H1 (cell line): ENCODE data around the gene PSMB4. TPM values are rescaled to one million over a fixed set of nuclear protein-coding genes. Genes with fewer than 3 reads are reported as not detected.

Source experiments
- CTCF ChIA-PET: fragments of 300-600 bp; sonication (Branson Sonifier 250); formaldehyde crosslinking; loops from one replicate; lab custom pipeline; 2021; ENCODE audit not compliant: partially characterized antibody; lab: Charles Lee
- POLR2A ChIA-PET: fragments of 300-600 bp; sonication (Branson Sonifier 250); formaldehyde crosslinking; loops from one replicate; lab custom pipeline; 2021; ENCODE audit warnings: inconsistent platforms; ENCODE audit not compliant: partially characterized antibody; lab: Charles Lee
- DNase-seq, 2 experiments: peaks; one replicate each; pipeline versions ENCODE4 v3.0.0 to v3.0.0-alpha.2; 2010 to 2022; ENCODE audit warnings: low spot score in 2 of 2, low read depth in 1 of 2, mixed read lengths in 1 of 2
- FAIRE-seq: peaks from 2 replicates; lab custom pipeline; 2011; peaks lifted over from hg19 to GRCh38; lab: Jason Lieb, UNC
- H2AFZ ChIP-seq: 2 replicates; pipeline ENCODE4 v1.8.1; 2012; ENCODE audit warnings: low read length, inconsistent platforms
- H2AK5ac ChIP-seq: 2 replicates; pipeline ENCODE4 v1.6.1; 2013; ENCODE audit warnings: low read depth, low read length
- H2BK120ac ChIP-seq: replicated peaks from 2 replicates; pipeline ENCODE3; 2013; ENCODE audit warnings: low read depth, low read length, inconsistent platforms
- H2BK12ac ChIP-seq: 2 replicates; pipeline ENCODE4 v1.6.1; 2013; ENCODE audit warnings: low read depth, low read length
- H2BK15ac ChIP-seq: 2 replicates; pipeline ENCODE4 v1.6.1; 2013; ENCODE audit warnings: low read length
- H2BK20ac ChIP-seq: 2 replicates; pipeline ENCODE4 v1.6.1; 2013; ENCODE audit warnings: low read length
- H2BK5ac ChIP-seq: 2 replicates; pipeline ENCODE4 v1.6.1; 2013; ENCODE audit warnings: low read depth, low read length
- H3K14ac ChIP-seq: 2 replicates; pipeline ENCODE4 v1.6.1; 2013; ENCODE audit warnings: inconsistent platforms; ENCODE audit not compliant: insufficient read length
- H3K18ac ChIP-seq: 2 replicates; pipeline ENCODE4 v1.6.1; 2013; ENCODE audit warnings: low read length; ENCODE audit errors: extremely low read depth
- H3K23ac ChIP-seq: 2 replicates; pipeline ENCODE4 v1.6.1; 2013; ENCODE audit warnings: inconsistent platforms; ENCODE audit not compliant: insufficient read length
- H3K23me2 ChIP-seq: 2 replicates; pipeline ENCODE4 v1.6.1; 2013; ENCODE audit warnings: low read depth, low read length
- H3K27ac ChIP-seq: 2 replicates; pipeline ENCODE4 v1.6.1; 2011; ENCODE audit warnings: low read depth, low read length, inconsistent platforms
- H3K27me3 ChIP-seq, 4 experiments: replicated peaks in 1 of 4; 1 replicate in 1 of 4; 2 replicates in 3 of 4; pipeline versions ENCODE4 v1.6.1 to v1.8.1; 2011 to 2013; ENCODE audit warnings: low read length in 3 of 4, mild to moderate bottlenecking in 3 of 4, inconsistent platforms in 2 of 4, mixed read lengths in 2 of 4, moderate library complexity in 1 of 4; ENCODE audit not compliant: control insufficient read depth in 3 of 4, insufficient read depth in 3 of 4; ENCODE audit errors: extremely low read depth in 1 of 4
- H3K36me3 ChIP-seq, 4 experiments: 2 replicates each; pipeline versions ENCODE4 v1.6.1 to v1.8.1; 2011 to 2013; ENCODE audit warnings: mild to moderate bottlenecking in 4 of 4, low read length in 3 of 4, moderate library complexity in 2 of 4, control low read depth in 1 of 4, inconsistent platforms in 1 of 4; ENCODE audit not compliant: insufficient read depth in 4 of 4, control insufficient read depth in 2 of 4
- H3K4ac ChIP-seq: replicated peaks from 2 replicates; pipeline ENCODE3; 2013; ENCODE audit warnings: low read length, low read depth, mixed read lengths, inconsistent platforms; ENCODE audit not compliant: insufficient read length
- H3K4me1 ChIP-seq, 4 experiments: replicated peaks in 1 of 4; 1 replicate in 1 of 4; 2 replicates in 3 of 4; pipeline versions ENCODE4 v1.6.1 to v1.8.1; 2011 to 2013; ENCODE audit warnings: low read length in 3 of 4, inconsistent platforms in 2 of 4, mixed read lengths in 1 of 4; ENCODE audit not compliant: insufficient read depth in 4 of 4, control insufficient read depth in 3 of 4
- H3K4me2 ChIP-seq, 2 experiments: 2 replicates each; pipeline versions ENCODE4 v1.6.1 to v1.8.1; 2011 to 2013; ENCODE audit warnings: low read depth in 2 of 2, low read length in 2 of 2, control low read depth in 1 of 2, inconsistent platforms in 1 of 2, mild to moderate bottlenecking in 1 of 2; ENCODE audit not compliant: insufficient read depth in 1 of 2
- H3K4me3 ChIP-seq, 4 experiments: fragments of 200-600, 300-600 bp in 1 of 4; sonication (generic), shearing (Covaris generic), sonication (Bioruptor Twin) in 1 of 4; 2 replicates each; pipeline versions ENCODE4 v1.5.1 to v1.8.1; 2011 to 2016; ENCODE audit warnings: low read length in 4 of 4, low read depth in 3 of 4, control low read depth in 2 of 4, inconsistent platforms in 2 of 4, mild to moderate bottlenecking in 2 of 4, mixed read lengths in 1 of 4, moderate library complexity in 1 of 4; ENCODE audit not compliant: insufficient read depth in 2 of 4; ENCODE audit errors: extremely low read depth in 1 of 4
- H3K56ac ChIP-seq: replicated peaks from 2 replicates; pipeline ENCODE3; 2013; ENCODE audit warnings: low read depth, mild to moderate bottlenecking, mixed read lengths, low read length, inconsistent platforms; ENCODE audit not compliant: insufficient read length
- H3K79me1 ChIP-seq: 2 replicates; pipeline ENCODE4 v1.6.1; 2013; ENCODE audit warnings: low read depth, low read length, control low read depth
- H3K79me2 ChIP-seq, 2 experiments: 2 replicates each; pipeline versions ENCODE4 v1.6.1 to v1.8.1; 2012 to 2013; ENCODE audit warnings: low read length in 2 of 2, mild to moderate bottlenecking in 2 of 2, inconsistent platforms in 1 of 2; ENCODE audit not compliant: insufficient read depth in 2 of 2, control insufficient read depth in 1 of 2
- H3K9ac ChIP-seq, 4 experiments: replicated peaks in 1 of 4; 1 replicate in 1 of 4; 2 replicates in 3 of 4; pipeline versions ENCODE4 v1.6.1 to v1.8.1; 2011 to 2013; ENCODE audit warnings: low read depth in 3 of 4, low read length in 3 of 4, control low read depth in 2 of 4, mild to moderate bottlenecking in 2 of 4, moderate library complexity in 2 of 4, inconsistent platforms in 1 of 4; ENCODE audit errors: extremely low read depth in 1 of 4
- H3K9me3 ChIP-seq, 2 experiments: 2 replicates each; pipeline versions ENCODE4 v1.6.1 to v1.8.1; 2012 to 2013; ENCODE audit warnings: mild to moderate bottlenecking in 2 of 2, moderate library complexity in 2 of 2, control low read depth in 1 of 2, inconsistent platforms in 1 of 2, low read depth in 1 of 2, low read length in 1 of 2, mixed read lengths in 1 of 2; ENCODE audit not compliant: insufficient read depth in 2 of 2
- H4K20me1 ChIP-seq, 2 experiments: replicated peaks in 1 of 2; 2 replicates each; pipeline versions ENCODE3 to v1.8.1; 2011 to 2013; ENCODE audit warnings: inconsistent platforms in 2 of 2, low read length in 2 of 2, mild to moderate bottlenecking in 1 of 2; ENCODE audit not compliant: insufficient read depth in 2 of 2, control insufficient read depth in 1 of 2
- H4K5ac ChIP-seq: 2 replicates; pipeline ENCODE4 v1.6.1; 2013; ENCODE audit warnings: low read length, low read depth, mixed read lengths, inconsistent platforms; ENCODE audit not compliant: insufficient read length
- H4K8ac ChIP-seq: 2 replicates; pipeline ENCODE4 v1.8.0; 2013; ENCODE audit warnings: mild to moderate bottlenecking, moderate library complexity, low read length, inconsistent platforms; ENCODE audit not compliant: insufficient read depth; ENCODE audit errors: extremely low read depth
- H4K91ac ChIP-seq: replicated peaks from 2 replicates; pipeline ENCODE3; 2013; ENCODE audit warnings: low read length, mixed read lengths, inconsistent platforms; ENCODE audit not compliant: insufficient read length
- GTF2F1 ChIP-seq: IDR thresholded peaks from 2 replicates; pipeline ENCODE4 v1.6.1; 2012; ENCODE audit warnings: low read depth, low read length, improper control_type of control experiment, borderline replicate concordance
- TAF1 ChIP-seq: IDR thresholded peaks from 2 replicates; pipeline ENCODE4 v1.6.1; 2011; ENCODE audit warnings: mild to moderate bottlenecking, low read depth, low read length
- YY1 ChIP-seq: IDR thresholded peaks from 2 replicates; pipeline ENCODE4 v1.6.1; 2011; ENCODE audit warnings: low read depth, mild to moderate bottlenecking, low read length
- polyA plus RNA-seq, 7 experiments: library from polyadenylated mRNA; depleted of rRNA in 3 of 7; stranded (reverse) in 5 of 7; unstranded in 2 of 7; fragments of >200 nt in 5 of 7; fragments of 200-250 nt in 2 of 7; gene quantifications; 1 replicate in 5 of 7; 2 replicates in 1 of 7; 4 replicates in 1 of 7; pipeline versions ENCODE4 v1.2.1 to v1.2.3, GENCODE V29; 2011 to 2013; ENCODE audit warnings: missing spikeins in 2 of 7, mixed read lengths in 2 of 7
- total RNA-seq: library from RNA; stranded (reverse); fragmentation: NEBNext Ultra II Directional; extraction: Animal tissue kit (Norgen Biotek cat#: 25700); gene quantifications from 2 replicates; pipeline ENCODE4 v1.2.1, GENCODE V29; 2021

Gene PSMB4
- total and polyA plus RNA-seq, 2 of the 8 experiments (the other 6 are each of a cell fraction or from before 2014, with no cell fraction given): 430 to 1,098 TPM

GRCh38 chr1:151393583-151393982 is 5.8 kb upstream of the PSMB4 start:
- Histone ChIP-seq H3K9ac (no peak overlapping the region), H3K23me2 (no peaks in the 10 kb centered on the region), H2BK15ac (no peak overlapping the region), H3K18ac (no peak overlapping the region), H4K5ac (no peak overlapping the region), H3K4me1 (no peaks in the 10 kb centered on the region), H2AK5ac (no peak overlapping the region), H3K36me3 (no peaks in the 10 kb centered on the region), H3K23ac (no peak overlapping the region), H3K56ac (no peak overlapping the region), H3K4me2 (no peak overlapping the region), H2BK20ac (no peak overlapping the region), H3K79me2 (no peaks in the 10 kb centered on the region), H4K91ac (no peak overlapping the region), H2BK12ac (no peak overlapping the region), H2AFZ (no peak overlapping the region), H3K79me1 (no peaks in the 10 kb centered on the region), H2BK120ac (no peak overlapping the region), H3K4me3 (no peak overlapping the region), H3K27ac (no peak overlapping the region), H3K27me3 (no peaks in the 10 kb centered on the region), H3K4ac (no peak overlapping the region), H4K8ac (no peak overlapping the region), H3K14ac (no peak overlapping the region), H4K20me1 (no peaks in the 10 kb centered on the region), H2BK5ac (no peak overlapping the region), H3K9me3 (no peaks in the 10 kb centered on the region)
- CTCF ChIA-PET: interaction anchor here (1.9 to 3.1 kb wide), 2 partner anchors 13 to 93 kb away, joined by 5 to 13 read pairs; no protein-coding TSS in a partner anchor
- DNase-seq: no peak
- TF ChIP-seq TAF1 (no peak), GTF2F1 (no peak), YY1 (no peak)
- POLR2A ChIA-PET: interaction anchor here (1.3 kb wide), 1 partner anchor 112 kb away, joined by 4 read pairs; no protein-coding TSS in a partner anchor
- FAIRE-seq: no peak
